GM12878 (cell line): ENCODE results near the gene POLR3G. TPM values are rescaled to one million over a fixed set of nuclear protein-coding genes. Genes with fewer than 3 reads are reported as not detected.

Source experiments
- ATAC-seq: fragments of 200-7000 bp; cut with Tn5 transposase; 3 replicates; pipeline ENCODE4 v1.9.1; 2020; ENCODE audit warnings: mild to moderate bottlenecking, moderate library complexity
- BruUV-seq: library from RNA; stranded (reverse); fragments of 400-500 nt; replicated peaks from 2 replicates; lab custom pipeline; 2021; lab: Mats Ljungman, UMichigan
- CTCF ChIA-PET: fragments of 300-600 bp; sonication (Branson Sonifier 250); formaldehyde crosslinking; extraction: SDS; loops from one replicate; lab custom pipeline; 2021; ENCODE audit warnings: inconsistent platforms; lab: Yijun Ruan, JAX
- POLR2A ChIA-PET: fragments of 350-600 bp; formaldehyde crosslinking; extraction: SDS; loops from one replicate; lab custom pipeline; 2021; ENCODE audit warnings: inconsistent platforms; lab: Charles Lee
- RAD21 ChIA-PET: fragments of 300-600 bp; sonication (Branson Sonifier 250); formaldehyde crosslinking; loops from one replicate; lab custom pipeline; 2023; ENCODE audit warnings: antibody characterized with exemption; ENCODE audit not compliant: unreplicated experiment; lab: Charles Lee
- SMC1A ChIA-PET: fragments of 300-600 bp; sonication (Branson Sonifier 250); formaldehyde crosslinking; loops from one replicate; lab custom pipeline; 2023; ENCODE audit not compliant: unreplicated experiment, uncharacterized antibody; lab: Charles Lee
- DNase-seq: peaks from one replicate; pipeline ENCODE4 v3.0.0-alpha.2; 2011; ENCODE audit warnings: low read depth, low spot score
- FAIRE-seq: peaks from 3 replicates; lab custom pipeline; 2011; peaks lifted over from hg19 to GRCh38; lab: Jason Lieb, UNC
- H2AFZ ChIP-seq: 2 replicates; pipeline ENCODE4 v1.6.0; 2011; ENCODE audit warnings: low read depth, low read length, control low read depth; ENCODE audit not compliant: control insufficient read depth
- H3K27ac ChIP-seq: 2 replicates; pipeline ENCODE4 v1.5.1; 2011; ENCODE audit warnings: control low read depth; ENCODE audit not compliant: control insufficient read depth, insufficient read depth
- H3K27me3 ChIP-seq, 2 experiments: replicated peaks in 1 of 2; 2 replicates each; pipeline versions ENCODE4 v1.6.0 to v1.6.1; 2011; ENCODE audit warnings: low read length in 1 of 2; ENCODE audit not compliant: control insufficient read depth in 2 of 2, insufficient read depth in 2 of 2
- H3K36me3 ChIP-seq, 2 experiments: 2 replicates each; pipeline ENCODE4 v1.5.1; 2011; ENCODE audit warnings: low read length in 1 of 2; ENCODE audit not compliant: control insufficient read depth in 2 of 2, insufficient read depth in 2 of 2
- H3K4me1 ChIP-seq: 2 replicates; pipeline ENCODE4 v1.6.1; 2011; ENCODE audit warnings: mild to moderate bottlenecking, low read length, moderate library complexity, mixed read lengths; ENCODE audit not compliant: control insufficient read depth, insufficient read depth
- H3K4me2 ChIP-seq: 2 replicates; pipeline ENCODE4 v1.6.0; 2011; ENCODE audit warnings: control low read depth; ENCODE audit not compliant: control insufficient read depth, insufficient read depth
- H3K4me3 ChIP-seq: fragments of 200-600 bp; sonication (generic); 2 replicates; pipeline ENCODE4 v1.5.1; 2016
- H3K79me2 ChIP-seq: 2 replicates; pipeline ENCODE4 v1.6.0; 2011; ENCODE audit warnings: low read length; ENCODE audit not compliant: control insufficient read depth, insufficient read depth
- H3K9ac ChIP-seq: 2 replicates; pipeline ENCODE4 v1.8.0; 2011; ENCODE audit warnings: low read length, control low read depth, mixed read lengths; ENCODE audit not compliant: control insufficient read depth, insufficient read depth
- H3K9me3 ChIP-seq: replicated peaks from 3 replicates; pipeline ENCODE4 v1.5.1; 2011; ENCODE audit warnings: mild to moderate bottlenecking, low read length; ENCODE audit not compliant: control insufficient read depth, insufficient read depth
- H4K20me1 ChIP-seq: 2 replicates; pipeline ENCODE4 v1.6.0; 2011; ENCODE audit not compliant: control insufficient read depth, insufficient read depth
- ATF3 ChIP-seq: IDR thresholded peaks from 2 replicates; pipeline ENCODE4 v1.6.1; 2011; ENCODE audit warnings: low read depth, mild to moderate bottlenecking, low read length, moderate library complexity, borderline replicate concordance; ENCODE audit errors: extremely low read depth
- ATF7 ChIP-seq: fragments of 450-650 bp; IDR thresholded peaks from 2 replicates; pipeline ENCODE4 v1.6.1; 2016; ENCODE audit warnings: low read depth, mild to moderate bottlenecking
- CBFB ChIP-seq: IDR thresholded peaks from 2 replicates; pipeline ENCODE4 v1.6.1; 2016; ENCODE audit warnings: antibody characterized with exemption, low read depth
- HDAC2 ChIP-seq: fragments of 200-600 bp; sonication (generic); IDR thresholded peaks from 2 replicates; pipeline ENCODE4 v1.6.1; 2017
- JUNB ChIP-seq: IDR thresholded peaks from 2 replicates; pipeline ENCODE4 v1.6.1; 2016; ENCODE audit warnings: antibody characterized with exemption, mild to moderate bottlenecking
- PML ChIP-seq: IDR thresholded peaks from 2 replicates; pipeline ENCODE4 v1.6.1; 2012; ENCODE audit warnings: low read length, inconsistent platforms
- RAD21 ChIP-seq: IDR thresholded peaks from 2 replicates; pipeline ENCODE4 v1.6.1; 2011; ENCODE audit warnings: mild to moderate bottlenecking, low read depth, low read length, moderate library complexity; ENCODE audit not compliant: insufficient read depth
- SKIL ChIP-seq: fragments of 450-650 bp; IDR thresholded peaks from 2 replicates; pipeline ENCODE4 v1.6.1; 2017; ENCODE audit warnings: mild to moderate bottlenecking, low read depth, inconsistent platforms; ENCODE audit not compliant: poor library complexity, severe bottlenecking
- SMC3 ChIP-seq: IDR thresholded peaks from 2 replicates; pipeline ENCODE4 v1.6.1; 2011; ENCODE audit warnings: low read length, improper control_type of control experiment, borderline replicate concordance
- STAT3 ChIP-seq: IDR thresholded peaks from 2 replicates; pipeline ENCODE4 v1.6.1; 2011; ENCODE audit warnings: low read depth, low read length, improper control_type of control experiment
- TCF3 ChIP-seq: IDR thresholded peaks from 2 replicates; pipeline ENCODE4 v1.6.1; 2012; ENCODE audit warnings: low read depth, mild to moderate bottlenecking, low read length, borderline replicate concordance; ENCODE audit not compliant: insufficient read depth
- USF2 ChIP-seq: IDR thresholded peaks from 2 replicates; pipeline ENCODE4 v1.6.1; 2011; ENCODE audit warnings: low read depth, low read length, improper control_type of control experiment, borderline replicate concordance
- YBX1 ChIP-seq: fragments of 450-650 bp; IDR thresholded peaks from 2 replicates; pipeline ENCODE4 v1.6.1; 2016; ENCODE audit warnings: antibody characterized with exemption
- ZNF217 ChIP-seq: fragments of 450-650 bp; IDR thresholded peaks from 2 replicates; pipeline ENCODE4 v1.6.1; 2017; ENCODE audit warnings: antibody characterized with exemption, mild to moderate bottlenecking
- ZSCAN29 ChIP-seq: fragments of 450-650 bp; IDR thresholded peaks from 2 replicates; pipeline ENCODE4 v1.6.1; 2017; ENCODE audit warnings: mild to moderate bottlenecking, moderate library complexity
- WGBS: methylation state at CpG from one replicate; pipeline ENCODE4 v1.1.6; 2016; ENCODE audit warnings: low lambda C conversion rate; ENCODE audit not compliant: insufficient replicate concordance, insufficient coverage; ENCODE audit errors: missing lambda C conversion rate; 5-methylcytosine and 5-hydroxymethylcytosine counted together
- in situ Hi-C: fragments of 300-500 bp; cut with MboI; formaldehyde crosslinking; loops from 9 replicates; pipeline ENCODE4 v1.14.3; 2018; ENCODE audit warnings: mixed read lengths
- intact Hi-C: fragments of 100-400 bp; cut with micrococcal nuclease; formaldehyde crosslinking; loops from one replicate; pipeline ENCODE4 v1.14.2; 2022; ENCODE audit not compliant: unreplicated experiment
- polyA plus RNA-seq, 11 experiments: library from polyadenylated mRNA; depleted of rRNA in 4 of 11; unstranded in 6 of 11; stranded (reverse) in 5 of 11; fragments of >200 nt; fragmentation: Nextera tagmentation in 4 of 11; fragmentation: Illumina TruSeq in 1 of 11; extraction: Ambion mirVana in 4 of 11; extraction: Trizol in 1 of 11; gene quantifications; 1 replicate in 1 of 11; 2 replicates in 10 of 11; pipeline versions ENCODE4 v1.2.1 to v1.2.3, GENCODE V29; 2011 to 2016; ENCODE audit warnings: inconsistent platforms in 2 of 11, missing spikeins in 2 of 11, low read depth in 1 of 11
- total RNA-seq, 4 experiments: library from RNA; depleted of rRNA in 3 of 4; stranded (reverse); fragments of >200 nt in 3 of 4; fragmentation: Illumina TruSeq in 1 of 4; extraction: Trizol in 1 of 4; gene quantifications; 2 replicates each; pipeline versions ENCODE4 v1.2.1 to v1.2.3, GENCODE V29; 2013 to 2021

The POLR3G gene
- total and polyA plus RNA-seq, 10 of the 15 experiments (the other 5 are each of a cell fraction or from before 2014, with no cell fraction given) = 15.2 to 50.9 (median 27.5) TPM

GRCh38 chr5:90542827-90543519 is 68.3 kb downstream of the POLR3G start:
- CTCF ChIA-PET = interaction anchor here (0.8 to 1.5 kb wide), 3 partner anchors 13 to 110 kb away, joined by 3 to 6 read pairs (median 3); no protein-coding TSS in a partner anchor
- Histone ChIP-seq H3K27ac (no peak overlapping the region), H3K4me1 (no peaks in the 10 kb centered on the region), H3K9ac (no peak overlapping the region), H2AFZ (no peak overlapping the region), H3K4me2 (no peak overlapping the region), H3K4me3 (no peak overlapping the region), H3K27me3 (no peaks in the 10 kb centered on the region; a peak in 1 of 4 replicates), H3K79me2 (no peaks in the 10 kb centered on the region), H3K9me3 (no peaks in the 10 kb centered on the region), H3K36me3 (no peaks in the 10 kb centered on the region), H4K20me1 (no peaks in the 10 kb centered on the region)
- in situ Hi-C loops (no loop called here), intact Hi-C loops (no loop called here)
- ATAC-seq (no peak), DNase-seq (no peak), FAIRE-seq (no peak)
- SMC1A ChIA-PET = interaction anchor here (0.8 kb wide), 1 partner anchor 241 kb away, joined by 3 read pairs; no protein-coding TSS in a partner anchor
- POLR2A ChIA-PET = no interaction called here
- WGBS = 25% methylated on average over 4 of the region's 4 CpGs
- RAD21 ChIA-PET = no interaction called here
- no TSS peak for BruUV-seq
- TF ChIP-seq HDAC2 (no peak), STAT3 (no peak), ZNF217 (no peak), ZSCAN29 (no peak), TCF3 (no peak), ATF7 (no peak), JUNB (no peak), CBFB (no peak), YBX1 (no peak), SKIL (no peak), RAD21 (no peak), SMC3 (no peak), PML (no peak), ATF3 (no peak), USF2 (no peak)
